Measurements from ENCODE around the gene C1orf198. TPM values are rescaled to one million over a fixed set of nuclear protein-coding genes. Genes with fewer than 3 reads are reported as not detected.

Gene C1orf198
- polyA plus RNA-seq, 1 of the 3 experiments (the other 2 are of a cell fraction) = 12.3 TPM

DNA sequence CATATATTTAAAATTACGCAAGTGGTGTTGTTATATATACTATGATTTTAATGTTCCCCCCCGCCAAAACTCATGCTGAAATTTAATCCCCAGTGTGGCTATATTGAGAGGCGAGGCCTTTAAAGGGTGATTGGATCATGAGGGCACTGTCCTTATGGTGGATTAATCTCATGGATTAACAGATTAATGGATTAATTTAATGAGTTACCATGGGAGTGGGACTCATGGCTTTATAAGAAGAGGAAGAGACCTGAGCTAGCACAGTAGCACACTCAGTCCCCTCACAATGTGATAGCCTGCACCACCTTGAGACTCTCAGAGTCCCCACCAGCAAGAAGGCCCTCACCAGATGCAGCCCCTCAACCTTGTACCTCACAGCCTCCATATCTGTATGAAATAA, 34.8 kb downstream of the C1orf198 start:
- Histone ChIP-seq H3F3A (replicated peaks; ENCODE audit: insufficient read depth) (no peaks in the 10 kb centered on the region), H3K27ac (ENCODE audit: low read depth in 2 of 2, low read length in 1 of 2) (no peak overlapping the region), H3K4me1 (ENCODE audit: control insufficient read depth in 1 of 2, insufficient read depth in 2 of 2, low read depth in 1 of 2, low read length in 1 of 2) (no peaks in the 10 kb centered on the region), H3K4me3 (ENCODE audit: low read depth in 2 of 2, low read length in 1 of 2) (no peak overlapping the region), H3K9ac (no peak overlapping the region), H3K9me3 (no peaks in the 10 kb centered on the region), H3K9me2 (no peaks in the 10 kb centered on the region), H3K27me3 (ENCODE audit: insufficient read depth) (no peaks in the 10 kb centered on the region), H3K36me3 (replicated peaks in 1 of 2; ENCODE audit: control insufficient read depth in 1 of 2, insufficient read depth in 2 of 2, low read length in 1 of 2) (peaks cover 3 to 14% of the 10 kb centered on the region in 2 experiments), H2AFZ (ENCODE audit: low read depth) (no peak overlapping the region), H3K4me2 (no peak overlapping the region), H3K79me2 (ENCODE audit: insufficient read depth) (no peaks in the 10 kb centered on the region), H4K20me1 (ENCODE audit: insufficient read depth) (no peaks in the 10 kb centered on the region)
- TF ChIP-seq, protein P1, sequence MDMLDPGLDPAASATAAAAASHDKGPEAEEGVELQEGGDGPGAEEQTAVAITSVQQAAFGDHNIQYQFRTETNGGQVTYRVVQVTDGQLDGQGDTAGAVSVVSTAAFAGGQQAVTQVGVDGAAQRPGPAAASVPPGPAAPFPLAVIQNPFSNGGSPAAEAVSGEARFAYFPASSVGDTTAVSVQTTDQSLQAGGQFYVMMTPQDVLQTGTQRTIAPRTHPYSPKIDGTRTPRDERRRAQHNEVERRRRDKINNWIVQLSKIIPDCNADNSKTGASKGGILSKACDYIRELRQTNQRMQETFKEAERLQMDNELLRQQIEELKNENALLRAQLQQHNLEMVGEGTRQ (IDR thresholded peaks at IDR 0.05; ENCODE audit: borderline replicate concordance, low read depth, low read length) = no peak
- TF ChIP-seq RFX5 (IDR thresholded peaks at IDR 0.05; ENCODE audit: low read length) = no peak
- no peak for TF ChIP-seq SMC3 (IDR thresholded peaks at IDR 0.05; ENCODE audit: low read depth, low read length)
- no peak for TF ChIP-seq EP300 (IDR thresholded peaks at IDR 0.05; ENCODE audit: borderline replicate concordance in 1 of 2, low read depth in 1 of 2, low read length in 1 of 2)
- TF ChIP-seq, protein P2, sequence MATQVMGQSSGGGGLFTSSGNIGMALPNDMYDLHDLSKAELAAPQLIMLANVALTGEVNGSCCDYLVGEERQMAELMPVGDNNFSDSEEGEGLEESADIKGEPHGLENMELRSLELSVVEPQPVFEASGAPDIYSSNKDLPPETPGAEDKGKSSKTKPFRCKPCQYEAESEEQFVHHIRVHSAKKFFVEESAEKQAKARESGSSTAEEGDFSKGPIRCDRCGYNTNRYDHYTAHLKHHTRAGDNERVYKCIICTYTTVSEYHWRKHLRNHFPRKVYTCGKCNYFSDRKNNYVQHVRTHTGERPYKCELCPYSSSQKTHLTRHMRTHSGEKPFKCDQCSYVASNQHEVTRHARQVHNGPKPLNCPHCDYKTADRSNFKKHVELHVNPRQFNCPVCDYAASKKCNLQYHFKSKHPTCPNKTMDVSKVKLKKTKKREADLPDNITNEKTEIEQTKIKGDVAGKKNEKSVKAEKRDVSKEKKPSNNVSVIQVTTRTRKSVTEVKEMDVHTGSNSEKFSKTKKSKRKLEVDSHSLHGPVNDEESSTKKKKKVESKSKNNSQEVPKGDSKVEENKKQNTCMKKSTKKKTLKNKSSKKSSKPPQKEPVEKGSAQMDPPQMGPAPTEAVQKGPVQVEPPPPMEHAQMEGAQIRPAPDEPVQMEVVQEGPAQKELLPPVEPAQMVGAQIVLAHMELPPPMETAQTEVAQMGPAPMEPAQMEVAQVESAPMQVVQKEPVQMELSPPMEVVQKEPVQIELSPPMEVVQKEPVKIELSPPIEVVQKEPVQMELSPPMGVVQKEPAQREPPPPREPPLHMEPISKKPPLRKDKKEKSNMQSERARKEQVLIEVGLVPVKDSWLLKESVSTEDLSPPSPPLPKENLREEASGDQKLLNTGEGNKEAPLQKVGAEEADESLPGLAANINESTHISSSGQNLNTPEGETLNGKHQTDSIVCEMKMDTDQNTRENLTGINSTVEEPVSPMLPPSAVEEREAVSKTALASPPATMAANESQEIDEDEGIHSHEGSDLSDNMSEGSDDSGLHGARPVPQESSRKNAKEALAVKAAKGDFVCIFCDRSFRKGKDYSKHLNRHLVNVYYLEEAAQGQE (IDR thresholded peaks at IDR 0.05; ENCODE audit: low read depth, low read length) = no peak
- no peak for TF ChIP-seq GATA2 (CRISPR knock-in tag; IDR thresholded peaks at IDR 0.05)
- TF ChIP-seq, protein P3, sequence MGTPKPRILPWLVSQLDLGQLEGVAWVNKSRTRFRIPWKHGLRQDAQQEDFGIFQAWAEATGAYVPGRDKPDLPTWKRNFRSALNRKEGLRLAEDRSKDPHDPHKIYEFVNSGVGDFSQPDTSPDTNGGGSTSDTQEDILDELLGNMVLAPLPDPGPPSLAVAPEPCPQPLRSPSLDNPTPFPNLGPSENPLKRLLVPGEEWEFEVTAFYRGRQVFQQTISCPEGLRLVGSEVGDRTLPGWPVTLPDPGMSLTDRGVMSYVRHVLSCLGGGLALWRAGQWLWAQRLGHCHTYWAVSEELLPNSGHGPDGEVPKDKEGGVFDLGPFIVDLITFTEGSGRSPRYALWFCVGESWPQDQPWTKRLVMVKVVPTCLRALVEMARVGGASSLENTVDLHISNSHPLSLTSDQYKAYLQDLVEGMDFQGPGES (IDR thresholded peaks at IDR 0.05; ENCODE audit: low read depth, low read length) = no peak
- no peak for TF ChIP-seq FOXM1 (IDR thresholded peaks at IDR 0.05; ENCODE audit: low read depth)
- no peak for TF ChIP-seq TCF12 (IDR thresholded peaks at IDR 0.05)
- 84% methylated on average over 3 of the region's 3 CpGs for WGBS (ENCODE audit: low lambda C conversion rate)
- CTCF ChIA-PET = no interaction called here
- POLR2A ChIA-PET = no interaction called here
- DNase-seq = no peak

DNA sequence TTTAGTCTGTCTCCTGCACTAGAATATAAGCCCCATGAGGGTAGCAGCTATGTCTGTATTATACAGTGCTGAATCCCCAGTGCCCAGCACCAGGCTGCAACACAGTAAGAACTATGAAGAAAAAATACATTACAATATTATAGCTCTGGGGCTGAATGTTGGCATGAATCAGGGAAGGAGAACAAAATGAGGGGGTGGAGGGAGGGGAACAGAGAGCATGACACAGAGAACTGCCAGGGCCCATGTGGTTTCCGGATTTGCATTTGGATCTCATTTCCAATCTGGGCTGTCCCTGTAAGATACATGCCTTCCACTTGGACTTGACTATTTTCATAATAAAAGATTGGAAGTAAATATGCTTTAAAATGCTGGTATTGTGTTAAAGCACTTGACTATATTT, 35.8 kb downstream of the C1orf198 start:
- no peak for DNase-seq
- Histone ChIP-seq H3K9me3 (no peaks in the 10 kb centered on the region), H3K79me2 (ENCODE audit: insufficient read depth) (no peaks in the 10 kb centered on the region), H3K4me3 (ENCODE audit: low read depth in 2 of 2, low read length in 1 of 2) (no peak overlapping the region), H3F3A (replicated peaks; ENCODE audit: insufficient read depth) (no peaks in the 10 kb centered on the region), H3K9me2 (no peaks in the 10 kb centered on the region), H3K4me1 (ENCODE audit: control insufficient read depth in 1 of 2, insufficient read depth in 2 of 2, low read depth in 1 of 2, low read length in 1 of 2) (no peaks in the 10 kb centered on the region; a peak in 1 of 4 replicates), H4K20me1 (ENCODE audit: insufficient read depth) (no peaks in the 10 kb centered on the region), H2AFZ (ENCODE audit: low read depth) (no peak overlapping the region), H3K9ac (no peak overlapping the region), H3K27me3 (ENCODE audit: insufficient read depth) (no peaks in the 10 kb centered on the region), H3K4me2 (no peak overlapping the region), H3K27ac (ENCODE audit: low read depth in 2 of 2, low read length in 1 of 2) (no peak overlapping the region), H3K36me3 (replicated peaks in 1 of 2; ENCODE audit: control insufficient read depth in 1 of 2, insufficient read depth in 2 of 2, low read length in 1 of 2) (peaks cover 3 to 4% of the 10 kb centered on the region in 2 experiments)
- WGBS (ENCODE audit: low lambda C conversion rate) = 57% methylated on average over 1 of the region's 1 CpG
- TF ChIP-seq, protein P1 (IDR thresholded peaks at IDR 0.05; ENCODE audit: borderline replicate concordance, low read depth, low read length) = no peak
- TF ChIP-seq TEAD4 (IDR thresholded peaks at IDR 0.05; ENCODE audit: borderline replicate concordance, insufficient read depth) (no peak), NFIC (IDR thresholded peaks at IDR 0.05; ENCODE audit: borderline replicate concordance) (no peak), RXRA (IDR thresholded peaks at IDR 0.05; ENCODE audit: borderline replicate concordance, low read depth) (no peak), JUND (IDR thresholded peaks at IDR 0.05) (no peak), RAD21 (IDR thresholded peaks at IDR 0.05; ENCODE audit: low read length) (no peak)
- TF ChIP-seq, protein P4, sequence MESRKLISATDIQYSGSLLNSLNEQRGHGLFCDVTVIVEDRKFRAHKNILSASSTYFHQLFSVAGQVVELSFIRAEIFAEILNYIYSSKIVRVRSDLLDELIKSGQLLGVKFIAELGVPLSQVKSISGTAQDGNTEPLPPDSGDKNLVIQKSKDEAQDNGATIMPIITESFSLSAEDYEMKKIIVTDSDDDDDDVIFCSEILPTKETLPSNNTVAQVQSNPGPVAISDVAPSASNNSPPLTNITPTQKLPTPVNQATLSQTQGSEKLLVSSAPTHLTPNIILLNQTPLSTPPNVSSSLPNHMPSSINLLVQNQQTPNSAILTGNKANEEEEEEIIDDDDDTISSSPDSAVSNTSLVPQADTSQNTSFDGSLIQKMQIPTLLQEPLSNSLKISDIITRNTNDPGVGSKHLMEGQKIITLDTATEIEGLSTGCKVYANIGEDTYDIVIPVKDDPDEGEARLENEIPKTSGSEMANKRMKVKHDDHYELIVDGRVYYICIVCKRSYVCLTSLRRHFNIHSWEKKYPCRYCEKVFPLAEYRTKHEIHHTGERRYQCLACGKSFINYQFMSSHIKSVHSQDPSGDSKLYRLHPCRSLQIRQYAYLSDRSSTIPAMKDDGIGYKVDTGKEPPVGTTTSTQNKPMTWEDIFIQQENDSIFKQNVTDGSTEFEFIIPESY (IDR thresholded peaks at IDR 0.05; ENCODE audit: borderline replicate concordance, low read depth) = no peak
- ChIA-PET CTCF (no interaction called here), POLR2A (no interaction called here)
